B cell (primary cell): ENCODE data around the gene KLHDC8B.

Experiments
- EZH2 ChIP-seq: IDR thresholded peaks from 2 replicates; pipeline ENCODE4 v1.6.1; 2012; ENCODE audit warnings: borderline replicate concordance, low read depth, mild to moderate bottlenecking, moderate library complexity, low read length; ENCODE audit not compliant: insufficient read depth, poor library complexity, severe bottlenecking
- TF ChIP-seq, protein P1 (sequence below): fragments of 200-600 bp; IDR thresholded peaks from one replicate; pipeline ENCODE4 v1.8.0; 2022; ENCODE audit warnings: antibody characterized with exemption, mild to moderate bottlenecking

DNA sequence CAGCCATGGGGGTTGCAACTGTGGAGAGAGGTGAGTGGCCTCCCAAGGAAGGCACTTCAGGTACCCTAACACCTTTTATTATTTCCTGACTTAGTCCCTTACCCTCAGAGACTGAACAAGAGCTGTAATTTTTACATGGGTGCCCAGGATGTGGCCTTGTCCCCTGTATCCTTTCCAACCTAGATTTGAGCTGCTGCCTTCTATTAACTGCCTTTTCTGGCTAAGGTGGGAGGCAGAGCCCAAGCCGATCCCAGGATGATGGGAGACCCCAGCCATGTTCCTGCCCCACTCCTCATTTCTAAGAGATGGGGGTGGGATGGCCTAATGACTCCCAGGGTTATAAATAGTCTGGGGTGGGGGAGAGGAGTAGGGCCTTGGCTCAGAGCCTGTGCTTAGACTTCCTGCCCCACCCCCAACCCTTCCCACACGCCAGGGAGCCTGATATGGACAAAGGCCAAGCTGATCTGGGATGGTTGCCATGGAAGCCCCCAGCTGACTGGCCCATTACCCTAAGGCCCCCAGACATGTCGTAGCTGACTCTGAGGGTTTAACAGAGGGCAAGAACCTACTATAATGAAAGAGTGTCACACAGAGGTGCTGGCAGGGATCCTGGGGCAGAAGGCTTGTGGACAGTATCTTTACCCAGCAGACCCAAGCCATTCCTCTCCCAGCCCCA lies 1.9 kb downstream of the KLHDC8B start:
- no peak for TF ChIP-seq EZH2
- TF ChIP-seq, protein P1, sequence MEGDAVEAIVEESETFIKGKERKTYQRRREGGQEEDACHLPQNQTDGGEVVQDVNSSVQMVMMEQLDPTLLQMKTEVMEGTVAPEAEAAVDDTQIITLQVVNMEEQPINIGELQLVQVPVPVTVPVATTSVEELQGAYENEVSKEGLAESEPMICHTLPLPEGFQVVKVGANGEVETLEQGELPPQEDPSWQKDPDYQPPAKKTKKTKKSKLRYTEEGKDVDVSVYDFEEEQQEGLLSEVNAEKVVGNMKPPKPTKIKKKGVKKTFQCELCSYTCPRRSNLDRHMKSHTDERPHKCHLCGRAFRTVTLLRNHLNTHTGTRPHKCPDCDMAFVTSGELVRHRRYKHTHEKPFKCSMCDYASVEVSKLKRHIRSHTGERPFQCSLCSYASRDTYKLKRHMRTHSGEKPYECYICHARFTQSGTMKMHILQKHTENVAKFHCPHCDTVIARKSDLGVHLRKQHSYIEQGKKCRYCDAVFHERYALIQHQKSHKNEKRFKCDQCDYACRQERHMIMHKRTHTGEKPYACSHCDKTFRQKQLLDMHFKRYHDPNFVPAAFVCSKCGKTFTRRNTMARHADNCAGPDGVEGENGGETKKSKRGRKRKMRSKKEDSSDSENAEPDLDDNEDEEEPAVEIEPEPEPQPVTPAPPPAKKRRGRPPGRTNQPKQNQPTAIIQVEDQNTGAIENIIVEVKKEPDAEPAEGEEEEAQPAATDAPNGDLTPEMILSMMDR: no peak
